ENCODE data around the gene CIZ1. TPM values are rescaled to one million over a fixed set of nuclear protein-coding genes. Genes with fewer than 3 reads are reported as not detected.

Gene CIZ1
- total RNA-seq, 2 donors from 2014 or later: 55.2 to 94.0 TPM

DNA sequence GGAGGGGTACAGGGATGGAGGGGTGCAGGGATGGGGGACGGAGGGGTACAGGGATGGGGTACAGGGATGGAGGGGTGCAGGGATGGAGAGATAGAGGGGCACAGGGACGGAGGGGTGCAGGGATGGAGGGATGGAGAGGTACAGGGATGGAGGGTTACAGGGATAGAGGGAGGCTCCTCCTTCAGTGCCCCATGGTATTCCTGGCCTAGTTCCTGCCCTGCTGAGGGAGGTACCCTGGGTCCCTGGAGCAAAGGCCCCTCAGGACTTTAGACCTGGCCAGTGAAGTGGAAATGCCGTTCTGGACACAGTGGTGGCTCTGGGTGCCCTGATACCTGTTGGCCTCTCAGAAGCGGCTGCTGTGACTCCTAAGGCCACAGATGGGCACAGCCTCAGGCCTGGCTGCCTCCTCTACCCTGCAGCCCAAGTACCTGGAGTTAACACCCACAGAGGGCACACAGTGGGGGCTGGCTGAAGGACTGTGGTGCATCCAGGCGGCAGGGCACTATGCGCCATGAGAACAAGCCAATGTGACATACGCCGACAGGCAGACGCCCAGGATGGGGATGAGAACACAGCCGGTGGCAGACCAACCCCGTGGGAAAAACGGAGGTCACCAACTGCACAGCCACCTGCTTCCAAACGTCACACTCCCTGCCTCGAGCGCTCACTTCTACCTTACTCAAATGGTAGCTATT lies 72.3 kb downstream of the CIZ1 start:
- TF ChIP-seq POLR2A (IDR thresholded peaks at IDR 0.05): no peak
- no peak for TF ChIP-seq POLR2AphosphoS5 (IDR thresholded peaks at IDR 0.05)
- TF ChIP-seq, protein P1, sequence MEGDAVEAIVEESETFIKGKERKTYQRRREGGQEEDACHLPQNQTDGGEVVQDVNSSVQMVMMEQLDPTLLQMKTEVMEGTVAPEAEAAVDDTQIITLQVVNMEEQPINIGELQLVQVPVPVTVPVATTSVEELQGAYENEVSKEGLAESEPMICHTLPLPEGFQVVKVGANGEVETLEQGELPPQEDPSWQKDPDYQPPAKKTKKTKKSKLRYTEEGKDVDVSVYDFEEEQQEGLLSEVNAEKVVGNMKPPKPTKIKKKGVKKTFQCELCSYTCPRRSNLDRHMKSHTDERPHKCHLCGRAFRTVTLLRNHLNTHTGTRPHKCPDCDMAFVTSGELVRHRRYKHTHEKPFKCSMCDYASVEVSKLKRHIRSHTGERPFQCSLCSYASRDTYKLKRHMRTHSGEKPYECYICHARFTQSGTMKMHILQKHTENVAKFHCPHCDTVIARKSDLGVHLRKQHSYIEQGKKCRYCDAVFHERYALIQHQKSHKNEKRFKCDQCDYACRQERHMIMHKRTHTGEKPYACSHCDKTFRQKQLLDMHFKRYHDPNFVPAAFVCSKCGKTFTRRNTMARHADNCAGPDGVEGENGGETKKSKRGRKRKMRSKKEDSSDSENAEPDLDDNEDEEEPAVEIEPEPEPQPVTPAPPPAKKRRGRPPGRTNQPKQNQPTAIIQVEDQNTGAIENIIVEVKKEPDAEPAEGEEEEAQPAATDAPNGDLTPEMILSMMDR (IDR thresholded peaks at IDR 0.05): no peak
- intact Hi-C loops (cut with DNase I): loop anchor here (2.0 kb wide), 1 partner anchor 84 kb away; no protein-coding TSS in a partner anchor
- Histone ChIP-seq H3K36me3 (no peaks in the 10 kb centered on the region), H3K9me3 (no peaks in the 10 kb centered on the region), H3K4me1 (replicated peaks) (no peaks in the 10 kb centered on the region), H3K27me3 (replicated peaks; ENCODE audit: insufficient read depth) (no peaks in the 10 kb centered on the region), H3K4me3 (no peak overlapping the region), H3K27ac (no peak overlapping the region)
- no peak for DNase-seq (ENCODE audit: low spot score)
- 77% methylated on average over 15 of the region's 15 CpGs for WGBS

DNA sequence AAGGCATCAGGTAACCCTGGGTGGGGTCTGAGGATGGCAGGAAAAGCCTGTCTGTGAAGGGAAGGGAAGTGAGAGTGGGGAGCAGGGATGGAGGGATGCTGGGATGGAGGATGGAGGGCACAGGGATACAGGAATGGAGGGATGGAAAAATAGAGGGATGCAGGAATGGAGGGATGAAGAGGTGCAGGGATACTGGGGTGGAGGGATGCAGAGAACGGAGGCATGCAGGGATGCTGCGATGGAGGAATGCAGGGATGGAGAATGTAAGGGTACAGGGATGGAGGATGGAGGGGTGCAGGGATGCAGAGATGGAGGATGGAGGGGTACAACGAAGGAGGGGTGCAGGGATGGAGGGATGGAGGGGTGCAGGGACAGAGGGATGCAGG lies 72.9 kb downstream of the CIZ1 start:
- intact Hi-C loops (cut with DNase I): loop anchor here (2.0 kb wide), 1 partner anchor 84 kb away; no protein-coding TSS in a partner anchor
- no peak for TF ChIP-seq POLR2A (IDR thresholded peaks at IDR 0.05)
- TF ChIP-seq POLR2AphosphoS5 (IDR thresholded peaks at IDR 0.05): no peak
- TF ChIP-seq, protein P1 (IDR thresholded peaks at IDR 0.05): no peak
- 66% methylated on average over 3 of the region's 3 CpGs for WGBS

DNA sequence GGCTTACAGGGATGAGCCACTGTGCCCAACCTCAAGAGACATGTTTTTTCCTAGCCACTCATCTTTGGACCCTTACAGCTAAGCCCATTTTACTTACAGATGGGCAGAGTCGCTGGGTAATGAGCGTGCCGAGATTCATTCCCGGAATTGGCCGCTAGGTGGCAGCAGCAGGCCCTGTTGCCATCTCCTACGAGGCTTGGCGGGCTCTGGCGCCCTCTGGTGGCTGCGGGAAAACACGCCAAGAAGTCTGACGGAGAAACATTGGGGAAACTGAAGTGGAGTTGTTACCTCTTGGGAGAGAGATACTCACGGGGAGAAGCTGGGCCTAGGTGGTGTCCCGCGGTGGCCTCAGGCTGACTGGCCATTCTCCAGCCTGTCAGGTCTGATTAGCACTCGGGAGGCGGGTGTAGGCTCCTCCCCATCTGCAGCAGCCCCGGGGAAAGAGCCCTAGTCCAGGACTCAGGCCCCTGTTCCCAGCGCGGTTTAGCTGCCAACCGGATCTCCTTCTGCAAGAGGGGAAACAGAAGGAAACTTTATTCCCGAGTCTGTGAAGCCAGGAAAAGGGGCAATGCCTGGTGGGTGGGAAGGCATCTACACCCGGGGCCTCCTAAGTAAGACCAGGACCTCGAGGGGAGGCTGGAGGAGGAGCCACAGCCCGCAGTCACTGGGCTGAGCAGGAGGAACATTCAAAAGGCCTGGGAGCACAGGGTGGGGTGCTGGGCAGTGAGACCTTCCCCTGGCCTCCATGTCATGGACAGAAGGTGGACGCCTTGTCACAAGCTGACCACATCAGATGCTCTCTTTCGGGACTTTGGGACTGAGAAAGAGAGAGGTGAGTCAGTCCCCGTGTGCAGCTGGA lies 73.5 kb downstream of the CIZ1 start:
- no peaks in the 10 kb centered on the region for H3K9me3 ChIP-seq
- no peaks in the 10 kb centered on the region for H3K27me3 ChIP-seq (replicated peaks; ENCODE audit: insufficient read depth)
- no peak overlapping the region for H3K27ac ChIP-seq
- intact Hi-C loops (cut with DNase I): loop anchor here (2.0 kb wide), 1 partner anchor 83 kb away; no protein-coding TSS in a partner anchor
- TF ChIP-seq, protein P1 (IDR thresholded peaks at IDR 0.05): peak; percentile 100
- TF ChIP-seq POLR2AphosphoS5 (IDR thresholded peaks at IDR 0.05) (peak; percentile 91), POLR2A (IDR thresholded peaks at IDR 0.05) (no peak)
- H3K4me1 ChIP-seq (replicated peaks): no peaks in the 10 kb centered on the region
- no peak overlapping the region for H3K4me3 ChIP-seq
- peak; percentile 90 for DNase-seq (ENCODE audit: low spot score)
- WGBS: 13% methylated on average over 27 of the region's 27 CpGs
- no peaks in the 10 kb centered on the region for H3K36me3 ChIP-seq

More for the DNA sequence above, 72.9 kb downstream of the CIZ1 start:
- Histone ChIP-seq H3K36me3 (no peaks in the 10 kb centered on the region), H3K27me3 (replicated peaks; ENCODE audit: insufficient read depth) (no peaks in the 10 kb centered on the region), H3K4me3 (no peak overlapping the region), H3K9me3 (no peaks in the 10 kb centered on the region), H3K27ac (no peak overlapping the region), H3K4me1 (replicated peaks) (no peaks in the 10 kb centered on the region)
- DNase-seq (ENCODE audit: low spot score): no peak

DNA sequence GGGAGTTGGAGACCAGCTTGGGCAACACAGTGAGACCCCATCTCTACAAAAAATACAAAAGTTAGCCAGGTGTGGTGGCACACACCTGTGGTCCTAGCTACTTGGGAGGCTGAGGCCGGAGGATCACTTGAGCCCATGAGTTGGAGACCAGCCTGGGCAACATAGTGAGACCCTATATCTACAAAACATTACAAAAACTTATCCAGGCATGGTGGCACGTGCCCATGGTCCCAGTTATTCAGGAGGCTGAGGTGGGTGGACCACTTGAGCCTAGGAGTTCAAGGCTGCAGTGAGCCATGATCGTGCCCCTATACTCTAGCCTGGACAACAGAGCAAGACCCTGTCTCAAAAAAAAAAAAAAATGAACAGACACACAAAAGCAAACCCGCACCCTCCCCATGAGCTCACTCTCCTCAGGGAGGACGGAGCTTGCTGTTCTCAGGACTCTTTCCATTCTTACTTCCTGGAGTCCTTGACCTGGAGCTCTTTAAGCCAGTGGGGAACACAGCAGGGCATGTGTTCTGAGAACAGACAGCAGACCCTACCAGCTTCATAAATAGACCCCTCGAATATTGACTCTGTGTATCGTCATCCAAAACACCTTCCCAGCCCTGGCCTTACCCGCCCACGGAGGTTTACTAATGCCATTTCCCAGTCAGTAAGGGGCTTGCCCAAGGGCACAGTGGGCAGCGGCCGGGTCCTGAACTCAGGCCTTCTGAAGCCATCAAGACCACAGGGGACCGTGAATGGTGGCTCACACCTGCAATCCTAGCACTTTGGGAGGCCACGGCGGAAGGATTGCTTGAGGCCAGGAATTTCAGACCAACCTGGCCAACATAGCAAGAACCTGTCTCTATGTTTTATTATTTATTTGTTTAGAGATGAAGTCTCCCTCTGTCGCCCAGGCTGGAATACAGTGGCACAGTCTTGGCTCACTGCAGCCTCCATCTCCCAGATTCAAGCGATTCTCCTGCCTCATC lies 75.0 kb downstream of the CIZ1 start:
- TF ChIP-seq, protein P1 (IDR thresholded peaks at IDR 0.05): no peak
- TF ChIP-seq POLR2A (IDR thresholded peaks at IDR 0.05): no peak
- TF ChIP-seq POLR2AphosphoS5 (IDR thresholded peaks at IDR 0.05): no peak
- no peaks in the 10 kb centered on the region for H3K36me3 ChIP-seq
- WGBS: 88% methylated on average over 16 of the region's 16 CpGs
- H3K9me3 ChIP-seq: no peaks in the 10 kb centered on the region
- intact Hi-C loops (cut with DNase I): no loop called here
- no peak for DNase-seq (ENCODE audit: low spot score)
- no peaks in the 10 kb centered on the region for H3K27me3 ChIP-seq (replicated peaks; ENCODE audit: insufficient read depth)
- H3K4me3 ChIP-seq: no peak overlapping the region
- no peaks in the 10 kb centered on the region for H3K4me1 ChIP-seq (replicated peaks)
- H3K27ac ChIP-seq: no peak overlapping the region

Other genes starting within 250 kb of the CIZ1 start
- 10 to 100 TPM; 23.4 to 84.6 TPM for gene EEIG1, start 210.6 kb downstream of the CIZ1 start, total RNA-seq
- 10 to 100 TPM; 12.3 to 12.6 TPM for gene NAIF1, start 124.3 kb downstream of the CIZ1 start, total RNA-seq
- gene SLC25A25, start 123.3 kb downstream of the CIZ1 start, total RNA-seq: 10 to 100 TPM; 26.0 to 33.1 TPM
- gene PTGES2, start 63.8 kb downstream of the CIZ1 start, total RNA-seq: 10 to 100 TPM; 89.4 to 96.1 TPM
- 10 to 100 TPM; 30.5 to 43.7 TPM for gene LCN2, start 42.1 kb downstream of the CIZ1 start, total RNA-seq
- gene BBLN, start 31.3 kb downstream of the CIZ1 start, total RNA-seq: 100 to 1,000 TPM; 333 to 437 TPM
- 1 to 10 TPM; 2.0 to 7.7 TPM for gene DNM1, start 11.8 kb upstream of the CIZ1 start, total RNA-seq
- 100 to 1,000 TPM in 1 of 2 donors, 10 to 100 TPM in 1; 92.1 to 147 TPM for gene GOLGA2, start 84.4 kb upstream of the CIZ1 start, total RNA-seq
- 10 to 100 TPM; 34.8 to 38.5 TPM for gene SWI5, start 84.7 kb upstream of the CIZ1 start, total RNA-seq
- gene TRUB2, start 130.9 kb upstream of the CIZ1 start, total RNA-seq: 10 to 100 TPM; 14.6 to 27.2 TPM
- gene COQ4, start 131.3 kb upstream of the CIZ1 start, total RNA-seq: 10 to 100 TPM; 57.5 to 89.6 TPM
- gene SLC27A4, start 149.0 kb upstream of the CIZ1 start, total RNA-seq: 10 to 100 TPM; 19.2 to 21.5 TPM
- gene URM1, start 179.8 kb upstream of the CIZ1 start, total RNA-seq: 10 to 100 TPM; 33.2 to 41.7 TPM
- 10 to 100 TPM; 25.3 to 30.5 TPM for gene CERCAM, start 229.3 kb upstream of the CIZ1 start, total RNA-seq